KMS-11 (cell line): ENCODE data around the gene EXOC4.

Source experiments
- H2AFZ ChIP-seq: fragments of 200-600 bp; sonication (generic); 2 replicates; pipeline ENCODE4 v1.6.1; 2016; ENCODE audit warnings: antibody characterized with exemption, mixed run types, low read depth
- H3K27ac ChIP-seq: fragments of 200-600 bp; sonication (generic); 2 replicates; pipeline ENCODE4 v1.6.1; 2016; ENCODE audit warnings: mild to moderate bottlenecking, mixed run types
- H3K27me3 ChIP-seq: fragments of 200-600 bp; sonication (generic); 2 replicates; pipeline ENCODE4 v1.6.1; 2017; ENCODE audit warnings: mild to moderate bottlenecking, low read depth, mixed run types, moderate library complexity; ENCODE audit not compliant: insufficient read depth
- H3K36me3 ChIP-seq: fragments of 200-600 bp; sonication (generic); 2 replicates; pipeline ENCODE4 v1.6.1; 2017; ENCODE audit warnings: mild to moderate bottlenecking, mixed run types; ENCODE audit not compliant: insufficient read depth
- H3K4me1 ChIP-seq: fragments of 200-600 bp; sonication (generic); 2 replicates; pipeline ENCODE4 v1.6.1; 2016; ENCODE audit warnings: mild to moderate bottlenecking, low read depth, mixed run types; ENCODE audit not compliant: poor library complexity, severe bottlenecking
- H3K4me2 ChIP-seq: fragments of 200-600 bp; sonication (generic); 2 replicates; pipeline ENCODE4 v1.7.0; 2016; ENCODE audit warnings: mild to moderate bottlenecking, mixed run types
- H3K4me3 ChIP-seq: fragments of 200-600 bp; sonication (generic); IDR thresholded peaks from 2 replicates; pipeline ENCODE4 v1.6.1; 2017; ENCODE audit warnings: low read depth, low read length, mixed read lengths; ENCODE audit not compliant: insufficient read depth
- H3K79me2 ChIP-seq: fragments of 200-600 bp; sonication (generic); 2 replicates; pipeline ENCODE4 v1.6.1; 2016; ENCODE audit warnings: low read depth, mixed run types; ENCODE audit not compliant: insufficient read depth
- H3K9ac ChIP-seq: fragments of 200-600 bp; sonication (generic); 2 replicates; pipeline ENCODE4 v1.6.1; 2016; ENCODE audit warnings: mild to moderate bottlenecking, mixed run types
- H4K20me1 ChIP-seq: fragments of 200-600 bp; sonication (generic); 2 replicates; pipeline ENCODE4 v1.6.1; 2016; ENCODE audit warnings: mild to moderate bottlenecking, mixed run types; ENCODE audit not compliant: insufficient read depth
- CTCF ChIP-seq: fragments of 200-600 bp; sonication (generic); conservative IDR thresholded peaks from 2 replicates; pipeline ENCODE4 v1.6.1; 2017; ENCODE audit warnings: low read depth, mild to moderate bottlenecking, antibody characterized with exemption, low read length, moderate library complexity, mixed read lengths

The EXOC4 gene

GRCh38 chr7:133437544-133437943 is 184.7 kb downstream of the EXOC4 start:
- H3K4me1 ChIP-seq: peaks cover 3% of the 10 kb centered on the region
- no peaks in the 10 kb centered on the region for H4K20me1 ChIP-seq
- no peak for TF ChIP-seq CTCF
- no peak overlapping the region for H3K9ac ChIP-seq
- no peaks in the 10 kb centered on the region for H3K36me3 ChIP-seq
- H3K4me2 ChIP-seq: no peak overlapping the region
- H3K27ac ChIP-seq: no peak overlapping the region
- no peaks in the 10 kb centered on the region for H3K79me2 ChIP-seq
- no peak overlapping the region for H2AFZ ChIP-seq
- no peaks in the 10 kb centered on the region for H3K27me3 ChIP-seq
- H3K4me3 ChIP-seq: no peak overlapping the region

- H2AFZ ChIP-seq: no peak overlapping the region
- H3K9ac ChIP-seq: no peak overlapping the region
- H3K4me1 ChIP-seq: peaks cover 4% of the 10 kb centered on the region
- TF ChIP-seq CTCF: no peak
- no peak overlapping the region for H3K27ac ChIP-seq
- no peaks in the 10 kb centered on the region for H3K27me3 ChIP-seq
- no peak overlapping the region for H3K4me2 ChIP-seq
- H3K4me3 ChIP-seq: no peak overlapping the region
- no peaks in the 10 kb centered on the region for H3K36me3 ChIP-seq
- no peaks in the 10 kb centered on the region for H3K79me2 ChIP-seq
- no peaks in the 10 kb centered on the region for H4K20me1 ChIP-seq
These were observed 189.9 kb downstream of the EXOC4 start for GRCh38 chr7:133442818-133443217.

- no peak overlapping the region for H3K27ac ChIP-seq
- H3K79me2 ChIP-seq: no peaks in the 10 kb centered on the region
- H4K20me1 ChIP-seq: no peaks in the 10 kb centered on the region
- no peaks in the 10 kb centered on the region for H3K36me3 ChIP-seq
- H3K4me3 ChIP-seq: no peak overlapping the region
- H3K9ac ChIP-seq: no peak overlapping the region
- peaks cover 4% of the 10 kb centered on the region for H3K4me1 ChIP-seq
- no peak overlapping the region for H3K4me2 ChIP-seq
- TF ChIP-seq CTCF: no peak
- H2AFZ ChIP-seq: no peak overlapping the region
- H3K27me3 ChIP-seq: no peaks in the 10 kb centered on the region
These were observed 192.7 kb downstream of the EXOC4 start for GRCh38 chr7:133445617-133446016.

- H3K9ac ChIP-seq: no peak overlapping the region
- TF ChIP-seq CTCF: no peak
- no peak overlapping the region for H3K4me2 ChIP-seq
- H4K20me1 ChIP-seq: no peaks in the 10 kb centered on the region
- H3K36me3 ChIP-seq: no peaks in the 10 kb centered on the region
- no peaks in the 10 kb centered on the region for H3K79me2 ChIP-seq
- no peak overlapping the region for H3K27ac ChIP-seq
- H2AFZ ChIP-seq: no peak overlapping the region
- no peak overlapping the region for H3K4me3 ChIP-seq
- no peaks in the 10 kb centered on the region for H3K27me3 ChIP-seq
- H3K4me1 ChIP-seq: peaks cover 4% of the 10 kb centered on the region
These were observed 195.1 kb downstream of the EXOC4 start for GRCh38 chr7:133448012-133448411.
